Hepatocyte (in vitro differentiated cells): ENCODE measurements around the gene FAT1. TPM values are rescaled to one million over a fixed set of nuclear protein-coding genes. Genes with fewer than 3 reads are reported as not detected.

Experiments used
- DNase-seq: peaks from one replicate; pipeline ENCODE4 v3.0.0-alpha.2; 2016; ENCODE audit warnings: low spot score
- H2AFZ ChIP-seq: fragments of 200-600 bp; sonication (generic); 2 replicates; pipeline ENCODE4 v1.6.0; 2016; ENCODE audit warnings: antibody characterized with exemption, mild to moderate bottlenecking
- H3K27ac ChIP-seq: fragments of 200-600 bp; sonication (generic); 2 replicates; pipeline ENCODE4 v1.5.1; 2016; ENCODE audit warnings: mild to moderate bottlenecking
- H3K27me3 ChIP-seq: fragments of 200-600 bp; sonication (generic); 2 replicates; pipeline ENCODE4 v1.6.1; 2016
- H3K36me3 ChIP-seq: fragments of 200-600 bp; sonication (generic); replicated peaks from 2 replicates; pipeline ENCODE4 v1.5.1; 2016; ENCODE audit warnings: low read depth; ENCODE audit not compliant: insufficient read depth
- H3K4me1 ChIP-seq: fragments of 200-600 bp; sonication (generic); 2 replicates; pipeline ENCODE4 v1.5.1; 2016; ENCODE audit warnings: mild to moderate bottlenecking, moderate library complexity; ENCODE audit not compliant: insufficient read depth
- H3K4me2 ChIP-seq: fragments of 200-600 bp; sonication (generic); 2 replicates; pipeline ENCODE4 v1.6.0; 2016
- H3K4me3 ChIP-seq: fragments of 200-600 bp; sonication (generic); 2 replicates; pipeline ENCODE4 v1.5.1; 2016; ENCODE audit warnings: mild to moderate bottlenecking
- H3K79me2 ChIP-seq: fragments of 200-600 bp; sonication (generic); 2 replicates; pipeline ENCODE4 v1.6.0; 2017; ENCODE audit warnings: mild to moderate bottlenecking
- H3K9me2 ChIP-seq: fragments of 200-600 bp; sonication (generic); replicated peaks from 2 replicates; pipeline ENCODE4 v1.6.0; 2017; ENCODE audit warnings: mild to moderate bottlenecking; ENCODE audit not compliant: insufficient read depth
- H3K9me3 ChIP-seq: fragments of 200-600 bp; sonication (generic); 2 replicates; pipeline ENCODE4 v1.5.1; 2016; ENCODE audit warnings: low read depth, mild to moderate bottlenecking
- H4K20me1 ChIP-seq: fragments of 200-600 bp; sonication (generic); 2 replicates; pipeline ENCODE4 v1.6.0; 2016; ENCODE audit warnings: mild to moderate bottlenecking; ENCODE audit not compliant: insufficient read depth, poor library complexity, severe bottlenecking
- EZH2 ChIP-seq: fragments of 200-600 bp; sonication (generic); IDR thresholded peaks from 2 replicates; pipeline ENCODE4 v1.6.1; 2016; ENCODE audit warnings: antibody characterized with exemption, mild to moderate bottlenecking, borderline replicate concordance
- EZH2phosphoT487 ChIP-seq: fragments of 200-600 bp; sonication (generic); IDR thresholded peaks from one replicate; pipeline ENCODE4 v1.6.1; 2018; ENCODE audit warnings: antibody characterized with exemption, mild to moderate bottlenecking, low read depth, moderate library complexity; ENCODE audit not compliant: unreplicated experiment, severe bottlenecking
- WGBS: methylation state at CpG from one replicate; pipeline ENCODE4 v1.1.6; 2016; ENCODE audit warnings: low lambda C conversion rate; ENCODE audit errors: missing lambda C conversion rate; 5-methylcytosine and 5-hydroxymethylcytosine counted together
- polyA plus RNA-seq: library from polyadenylated mRNA; unstranded; fragments of >200 nt; fragmentation: Nextera tagmentation; extraction: Ambion mirVana; gene quantifications from 2 replicates; pipeline ENCODE4 v1.2.1, GENCODE V29; 2016
- total RNA-seq: library from RNA; depleted of rRNA; stranded (reverse); fragments of >200 nt; gene quantifications from 2 replicates; pipeline ENCODE4 v1.2.3, GENCODE V29; 2014
- TF ChIP-seq, protein P1 (sequence below): fragments of 200-600 bp; sonication (generic); IDR thresholded peaks from 2 replicates; pipeline ENCODE4 v1.5.1; 2016; ENCODE audit warnings: antibody characterized with exemption, mild to moderate bottlenecking; ENCODE audit not compliant: poor library complexity

Gene FAT1
- total and polyA plus RNA-seq, 2 experiments from 2014 or later = 33.9 to 168 TPM

DNA sequence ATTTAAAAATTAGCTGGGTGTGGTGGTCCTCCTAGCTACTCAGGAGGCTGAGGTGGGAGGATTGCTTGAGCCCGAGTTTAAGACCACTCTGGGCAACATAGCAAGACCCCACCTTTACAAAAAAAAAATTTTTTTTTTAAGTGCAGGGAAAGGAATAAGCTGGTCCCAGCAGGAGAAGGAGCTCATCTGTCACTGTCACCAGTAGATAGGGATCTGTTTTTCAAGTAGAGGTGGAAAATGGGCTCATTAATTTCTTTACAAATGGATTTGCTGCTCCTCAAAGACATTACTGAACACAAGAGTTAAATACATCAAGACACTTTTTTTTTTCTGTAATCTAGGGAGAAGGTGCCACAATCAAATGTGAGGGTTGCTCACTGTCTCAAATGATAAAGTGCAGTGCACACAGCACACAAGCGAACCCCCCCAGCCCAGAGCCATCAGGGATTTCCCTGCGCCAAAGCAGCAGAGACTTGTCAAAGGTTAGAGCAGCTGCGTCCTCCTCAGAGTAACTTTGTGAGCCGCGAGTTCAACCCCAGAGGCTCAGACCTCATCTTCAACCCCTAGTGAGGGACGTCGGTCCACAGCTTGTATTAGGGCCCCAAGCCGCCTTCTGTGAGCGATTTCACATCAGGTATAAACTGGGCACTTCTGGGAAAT, 154.0 kb downstream of the FAT1 start:
- H3K9me2 ChIP-seq = no peaks in the 10 kb centered on the region
- 90% methylated on average over 10 of the region's 10 CpGs for WGBS
- H3K4me3 ChIP-seq = no peak overlapping the region
- no peaks in the 10 kb centered on the region for H3K9me3 ChIP-seq
- no peaks in the 10 kb centered on the region for H4K20me1 ChIP-seq
- H3K4me1 ChIP-seq = peaks cover 5% of the 10 kb centered on the region
- H2AFZ ChIP-seq = no peak overlapping the region
- TF ChIP-seq, protein P1, sequence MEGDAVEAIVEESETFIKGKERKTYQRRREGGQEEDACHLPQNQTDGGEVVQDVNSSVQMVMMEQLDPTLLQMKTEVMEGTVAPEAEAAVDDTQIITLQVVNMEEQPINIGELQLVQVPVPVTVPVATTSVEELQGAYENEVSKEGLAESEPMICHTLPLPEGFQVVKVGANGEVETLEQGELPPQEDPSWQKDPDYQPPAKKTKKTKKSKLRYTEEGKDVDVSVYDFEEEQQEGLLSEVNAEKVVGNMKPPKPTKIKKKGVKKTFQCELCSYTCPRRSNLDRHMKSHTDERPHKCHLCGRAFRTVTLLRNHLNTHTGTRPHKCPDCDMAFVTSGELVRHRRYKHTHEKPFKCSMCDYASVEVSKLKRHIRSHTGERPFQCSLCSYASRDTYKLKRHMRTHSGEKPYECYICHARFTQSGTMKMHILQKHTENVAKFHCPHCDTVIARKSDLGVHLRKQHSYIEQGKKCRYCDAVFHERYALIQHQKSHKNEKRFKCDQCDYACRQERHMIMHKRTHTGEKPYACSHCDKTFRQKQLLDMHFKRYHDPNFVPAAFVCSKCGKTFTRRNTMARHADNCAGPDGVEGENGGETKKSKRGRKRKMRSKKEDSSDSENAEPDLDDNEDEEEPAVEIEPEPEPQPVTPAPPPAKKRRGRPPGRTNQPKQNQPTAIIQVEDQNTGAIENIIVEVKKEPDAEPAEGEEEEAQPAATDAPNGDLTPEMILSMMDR = no peak
- TF ChIP-seq EZH2 (no peak), EZH2phosphoT487 (no peak)
- DNase-seq = no peak
- no peak overlapping the region for H3K27ac ChIP-seq
- H3K4me2 ChIP-seq = peak overlapping the region; percentile 64
- H3K27me3 ChIP-seq = no peaks in the 10 kb centered on the region
- no peaks in the 10 kb centered on the region for H3K79me2 ChIP-seq
- no peaks in the 10 kb centered on the region for H3K36me3 ChIP-seq

DNA sequence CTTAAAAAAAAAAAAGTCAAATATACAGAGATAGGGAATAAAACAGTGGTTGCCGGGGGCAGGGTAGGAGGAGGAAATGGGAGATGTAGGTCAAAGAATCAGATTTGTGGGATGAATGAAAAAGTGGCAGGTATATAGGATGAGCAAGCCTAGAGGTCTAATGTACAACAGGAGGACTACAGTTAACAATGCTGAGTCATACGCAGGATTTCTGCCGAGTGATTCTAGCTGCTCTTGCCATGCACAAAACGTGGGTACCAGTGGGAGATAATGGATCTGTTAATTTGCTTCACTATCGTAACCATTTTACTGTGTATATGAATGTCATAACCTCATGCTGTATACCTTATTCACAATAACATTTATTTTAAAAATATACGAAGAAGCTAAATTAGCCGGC, 157.6 kb downstream of the FAT1 start:
- peaks cover 5% of the 10 kb centered on the region for H3K4me1 ChIP-seq
- no peak overlapping the region for H2AFZ ChIP-seq
- no peaks in the 10 kb centered on the region for H3K36me3 ChIP-seq
- H3K4me3 ChIP-seq = no peak overlapping the region
- H3K9me3 ChIP-seq = no peaks in the 10 kb centered on the region
- 76% methylated on average over 7 of the region's 7 CpGs for WGBS
- TF ChIP-seq, protein P1 = no peak
- TF ChIP-seq EZH2phosphoT487 = no peak
- TF ChIP-seq EZH2 = no peak
- no peaks in the 10 kb centered on the region for H4K20me1 ChIP-seq
- no peak overlapping the region for H3K27ac ChIP-seq
- no peak for DNase-seq
- no peaks in the 10 kb centered on the region for H3K9me2 ChIP-seq
- H3K79me2 ChIP-seq = no peaks in the 10 kb centered on the region
- no peaks in the 10 kb centered on the region for H3K27me3 ChIP-seq
- H3K4me2 ChIP-seq = no peak overlapping the region

DNA sequence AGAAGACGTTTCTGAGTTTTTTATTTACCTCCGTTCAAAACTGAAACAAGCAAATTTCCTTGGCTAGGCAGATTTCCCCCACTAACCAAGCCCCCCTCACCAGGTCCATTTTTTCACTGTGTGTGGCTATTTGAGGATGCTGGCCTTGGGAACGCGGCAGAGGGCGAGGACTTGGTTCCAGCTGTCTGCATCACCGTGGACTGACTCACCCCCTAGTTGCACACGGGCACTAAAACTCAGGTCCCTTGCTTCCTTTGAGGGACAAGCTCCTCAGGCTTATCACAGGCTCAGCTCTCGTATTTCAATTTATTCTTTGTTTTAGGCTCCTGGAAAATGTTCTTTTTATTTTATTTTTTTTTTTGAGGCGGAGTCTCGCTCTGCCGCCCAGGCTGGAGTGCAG, 159.9 kb downstream of the FAT1 start:
- TF ChIP-seq EZH2phosphoT487 = no peak
- no peak for TF ChIP-seq EZH2
- TF ChIP-seq, protein P1 = no peak
- 86% methylated on average over 11 of the region's 11 CpGs for WGBS
- Histone ChIP-seq H3K4me2 (no peak overlapping the region), H3K79me2 (no peaks in the 10 kb centered on the region), H3K36me3 (no peaks in the 10 kb centered on the region), H4K20me1 (no peaks in the 10 kb centered on the region), H3K9me2 (no peaks in the 10 kb centered on the region), H3K9me3 (no peaks in the 10 kb centered on the region), H2AFZ (no peak overlapping the region), H3K27ac (no peak overlapping the region), H3K4me1 (no peaks in the 10 kb centered on the region), H3K27me3 (no peaks in the 10 kb centered on the region), H3K4me3 (no peak overlapping the region)
- no peak for DNase-seq

DNA sequence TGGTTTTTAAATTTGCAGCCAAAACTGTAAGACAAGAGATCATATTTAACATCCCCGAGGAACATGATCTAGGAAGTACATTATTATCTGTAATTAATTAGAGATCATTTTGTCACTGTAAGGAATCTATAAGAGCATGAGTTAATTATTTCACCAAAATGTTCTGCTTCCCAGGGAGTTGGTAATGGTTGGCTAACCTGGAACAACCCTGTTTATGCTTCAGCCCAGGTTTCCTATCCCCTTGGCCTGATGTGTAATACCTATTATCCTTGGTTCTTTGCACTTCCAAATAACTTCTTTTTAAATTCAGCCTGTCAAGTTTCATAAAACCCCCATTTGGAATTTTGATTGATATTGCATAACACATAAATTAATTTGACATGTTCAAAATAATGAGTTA, 161.9 kb downstream of the FAT1 start:
- Histone ChIP-seq H3K9me3 (no peaks in the 10 kb centered on the region), H4K20me1 (no peaks in the 10 kb centered on the region), H3K79me2 (no peaks in the 10 kb centered on the region), H3K36me3 (no peaks in the 10 kb centered on the region), H3K27me3 (peaks cover 4% of the 10 kb centered on the region), H3K4me1 (no peaks in the 10 kb centered on the region), H3K9me2 (no peaks in the 10 kb centered on the region), H2AFZ (no peak overlapping the region), H3K27ac (no peak overlapping the region), H3K4me3 (no peak overlapping the region), H3K4me2 (no peak overlapping the region)
- no peak for TF ChIP-seq EZH2
- no peak for TF ChIP-seq EZH2phosphoT487
- TF ChIP-seq, protein P1 = no peak
- WGBS = 83% methylated on average over 1 of the region's 1 CpG
- no peak for DNase-seq
